ENCODE results near the gene UNC5A.

The UNC5A gene

GRCh38 chr5:176769911-176770310, 40.4 kb upstream of the UNC5A start:
- no peak for TF ChIP-seq CTCF (IDR thresholded peaks at IDR 0.05)
- Histone ChIP-seq H3K4me3 (ENCODE audit: low read depth in 1 of 2, low read length in 1 of 2) (no peak overlapping the region), H3K36me3 (no peaks in the 10 kb centered on the region), H3K27ac (no peak overlapping the region), H3K9me3 (no peaks in the 10 kb centered on the region), H3K27me3 (peaks cover 60% of the 10 kb centered on the region), H3K4me1 (ENCODE audit: control insufficient read depth in 1 of 2, insufficient read depth in 1 of 2, low read depth in 1 of 2, low read length in 1 of 2) (no peaks in the 10 kb centered on the region)

- Histone ChIP-seq H3K9me3 (no peaks in the 10 kb centered on the region), H3K36me3 (no peaks in the 10 kb centered on the region), H3K27ac (no peak overlapping the region), H3K27me3 (peaks cover 61% of the 10 kb centered on the region), H3K4me3 (ENCODE audit: low read depth in 1 of 2, low read length in 1 of 2) (no peak overlapping the region), H3K4me1 (ENCODE audit: control insufficient read depth in 1 of 2, insufficient read depth in 1 of 2, low read depth in 1 of 2, low read length in 1 of 2) (no peaks in the 10 kb centered on the region)
- no peak for TF ChIP-seq CTCF (IDR thresholded peaks at IDR 0.05)
Observed at GRCh38 chr5:176770431-176770830, 39.9 kb upstream of the UNC5A start.

- Histone ChIP-seq H3K36me3 (no peaks in the 10 kb centered on the region), H3K27ac (no peak overlapping the region), H3K9me3 (no peaks in the 10 kb centered on the region), H3K4me3 (ENCODE audit: low read depth in 1 of 2, low read length in 1 of 2) (no peak overlapping the region), H3K27me3 (peaks cover 61% of the 10 kb centered on the region), H3K4me1 (ENCODE audit: control insufficient read depth in 1 of 2, insufficient read depth in 1 of 2, low read depth in 1 of 2, low read length in 1 of 2) (no peaks in the 10 kb centered on the region)
- no peak for TF ChIP-seq CTCF (IDR thresholded peaks at IDR 0.05)
Observed at GRCh38 chr5:176771102-176771845, 39.1 kb upstream of the UNC5A start.

GRCh38 chr5:176772271-176773210, 37.8 kb upstream of the UNC5A start:
- H3K27me3 ChIP-seq: peaks cover 63% of the 10 kb centered on the region

More at GRCh38 chr5:176772271-176773210, 37.8 kb upstream of the UNC5A start:
- no peak for TF ChIP-seq CTCF (IDR thresholded peaks at IDR 0.05)
- Histone ChIP-seq H3K4me1 (ENCODE audit: control insufficient read depth in 1 of 2, insufficient read depth in 1 of 2, low read depth in 1 of 2, low read length in 1 of 2) (no peaks in the 10 kb centered on the region), H3K27ac (no peak overlapping the region), H3K9me3 (no peaks in the 10 kb centered on the region), H3K4me3 (ENCODE audit: low read depth in 1 of 2, low read length in 1 of 2) (no peak overlapping the region), H3K36me3 (no peaks in the 10 kb centered on the region)

All from neutrophil (primary cell).